ENCODE data around the gene FRRS1L. TPM values are rescaled to one million over a fixed set of nuclear protein-coding genes. Genes with fewer than 3 reads are reported as not detected.

FRRS1L gene
- total RNA-seq, 2 donors from 2014 or later: not detected

Other genes starting within 250 kb of the FRRS1L start
- 10 to 100 TPM; 28.1 to 34.3 TPM for gene ELP1, start 233.1 kb downstream of the FRRS1L start, total RNA-seq
- 1 to 10 TPM; 6.9 to 8.5 TPM for gene ABITRAM, start 232.8 kb downstream of the FRRS1L start, total RNA-seq
- 10 to 100 TPM; 14.6 to 17.3 TPM for gene CTNNAL1, start 153.8 kb downstream of the FRRS1L start, total RNA-seq
- 10 to 100 TPM; 23.9 to 26.7 TPM for gene TMEM245, start 47.3 kb downstream of the FRRS1L start, total RNA-seq
- gene EPB41L4B, start 153.8 kb upstream of the FRRS1L start, total RNA-seq: under 1 TPM in 1 of 2 donors, not detected in 1; 0.14 TPM

All from natural killer cell treated with Interleukin-12 subunit alpha and Interleukin-12 subunit beta and Interleukin-15 and Interleukin-18, amount 100 ng/mL, for 72 hours (primary cell).